MCF 10A (cell line): Measurements from ENCODE around the gene TMEM72. TPM values are rescaled to one million over a fixed set of nuclear protein-coding genes. Genes with fewer than 3 reads are reported as not detected.
"Not testable (repeated sequence)": the region's sequence is repeated elsewhere in the genome, so short reads cannot be mapped to it uniquely, and the experiment has no call there.

Source experiments
- BruUV-seq: library from RNA; stranded (reverse); fragments of 400-500 nt; replicated peaks from 2 replicates; lab custom pipeline; 2021; lab: Mats Ljungman, UMichigan
- CTCF ChIA-PET: fragments of 300-600 bp; sonication (Branson Sonifier 250); formaldehyde crosslinking; extraction: SDS; loops from one replicate; lab custom pipeline; 2021; ENCODE audit warnings: antibody characterized with exemption, inconsistent platforms; lab: Yijun Ruan, JAX
- POLR2A ChIA-PET: fragments of 300-600, 350-650 bp; sonication (Branson Sonifier 250); formaldehyde crosslinking; extraction: SDS; loops from one replicate; lab custom pipeline; 2020; ENCODE audit warnings: antibody characterized with exemption, inconsistent platforms; lab: Yijun Ruan, JAX
- DNase-seq: peaks from one replicate; pipeline ENCODE4 v3.0.0-alpha.2; 2018; ENCODE audit not compliant: unreplicated experiment
- H3K27ac Mint-ChIP-seq: one replicate; pipeline ENCODE4 v1.8.0; 2022; ENCODE audit warnings: mild to moderate bottlenecking, low read depth, mixed read lengths; ENCODE audit not compliant: unreplicated experiment
- H3K27me3 Mint-ChIP-seq: one replicate; pipeline ENCODE4 v1.8.0; 2022; ENCODE audit warnings: mixed read lengths; ENCODE audit not compliant: insufficient read depth, unreplicated experiment
- H3K36me3 Mint-ChIP-seq: one replicate; pipeline ENCODE4 v1.8.0; 2022; ENCODE audit warnings: mild to moderate bottlenecking, moderate library complexity, mixed read lengths; ENCODE audit not compliant: insufficient read depth, unreplicated experiment
- H3K4me1 Mint-ChIP-seq: one replicate; pipeline ENCODE4 v1.8.0; 2022; ENCODE audit warnings: mixed read lengths; ENCODE audit not compliant: insufficient read depth, unreplicated experiment
- H3K4me3 Mint-ChIP-seq: one replicate; pipeline ENCODE4 v1.8.0; 2022; ENCODE audit warnings: mild to moderate bottlenecking, moderate library complexity, mixed read lengths; ENCODE audit not compliant: unreplicated experiment
- H3K9me3 Mint-ChIP-seq: one replicate; pipeline ENCODE4 v1.8.0; 2022; ENCODE audit warnings: mixed read lengths; ENCODE audit not compliant: unreplicated experiment
- CTCF ChIP-seq: fragments of 200-600 bp; IDR thresholded peaks from one replicate; pipeline ENCODE4 v1.8.0; 2022; ENCODE audit warnings: antibody characterized with exemption, mild to moderate bottlenecking; ENCODE audit not compliant: unreplicated experiment
- intact Hi-C: fragments of 100-400 bp; cut with micrococcal nuclease; formaldehyde crosslinking; loops from 2 replicates; pipeline ENCODE4 v1.14.1; 2022
- total RNA-seq: library from RNA; stranded (reverse); gene quantifications from 2 replicates; pipeline ENCODE4 v1.2.3, GENCODE V29; 2022

Gene TMEM72
- total RNA-seq, 1 experiment from 2014 or later: not detected

DNA sequence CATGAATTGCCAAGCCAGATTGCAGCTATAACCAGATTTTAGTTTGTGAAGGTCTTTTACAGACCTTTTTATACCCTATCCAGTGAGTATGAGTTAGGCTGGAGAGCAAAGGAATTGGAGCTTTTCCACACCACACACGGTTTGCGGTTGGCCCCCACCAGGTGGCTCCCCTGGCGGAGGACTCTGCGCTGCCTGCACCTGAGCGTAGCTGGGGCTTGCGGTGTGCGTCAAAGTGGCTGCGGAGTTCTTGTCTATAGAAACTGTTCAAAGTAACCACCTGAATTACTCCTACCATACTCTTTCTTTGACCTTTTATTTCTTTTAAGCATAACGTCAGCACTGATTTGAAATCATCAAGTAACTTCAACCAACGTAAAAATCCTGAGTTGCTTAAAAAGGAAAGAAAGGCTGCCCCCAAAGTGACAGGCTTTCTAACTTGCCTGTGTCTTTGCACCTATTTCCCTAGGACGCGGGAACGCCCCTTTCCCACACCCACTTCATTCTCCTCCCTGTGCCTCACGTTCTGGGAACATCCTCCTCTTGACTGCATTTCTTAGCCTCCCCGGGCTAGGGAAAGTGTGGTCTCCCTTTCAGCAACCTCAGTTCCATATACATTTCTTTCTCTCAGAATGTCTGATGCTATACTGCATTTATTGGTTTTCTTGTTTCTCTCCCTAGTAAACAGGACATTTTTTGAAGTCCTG is 47.6 kb upstream of the TMEM72 start:
- ChIA-PET POLR2A (no interaction called here), CTCF (interaction anchor here (0.6 to 3.4 kb wide), 10 partner anchors 10 to 1193 kb away, joined by 3 to 15 read pairs (median 5); no protein-coding TSS in a partner anchor)
- no peaks in the 10 kb centered on the region for H3K4me1 Mint-ChIP-seq
- peak overlapping the region; percentile 70 for H3K4me3 Mint-ChIP-seq
- intact Hi-C loops: loop anchor here (2.0 kb wide), 1 partner anchor 557 kb away; no protein-coding TSS in a partner anchor
- no peak for DNase-seq
- peaks cover 13% of the 10 kb centered on the region for H3K27me3 Mint-ChIP-seq
- H3K27ac Mint-ChIP-seq: no peak overlapping the region
- no TSS peak for BruUV-seq
- H3K9me3 Mint-ChIP-seq: no peaks in the 10 kb centered on the region
- no peak for TF ChIP-seq CTCF
- no peaks in the 10 kb centered on the region for H3K36me3 Mint-ChIP-seq

- Mint-ChIP-seq H3K4me3 (peak overlapping the region; percentile 70), H3K9me3 (no peaks in the 10 kb centered on the region), H3K27me3 (peaks cover 18% of the 10 kb centered on the region), H3K4me1 (no peaks in the 10 kb centered on the region), H3K36me3 (no peaks in the 10 kb centered on the region), H3K27ac (no peak overlapping the region)
- DNase-seq: peak; percentile 17
- BruUV-seq: no TSS peak
- intact Hi-C loops: loop anchor here (2.0 kb wide), 1 partner anchor 557 kb away; no protein-coding TSS in a partner anchor
- no peak for TF ChIP-seq CTCF
- ChIA-PET POLR2A (no interaction called here), CTCF (interaction anchor here (0.6 to 3.4 kb wide), 20 partner anchors 8 to 1783 kb away, joined by 3 to 15 read pairs (median 3); no protein-coding TSS in a partner anchor)
These were observed 47.1 kb upstream of the TMEM72 start for GRCh38 chr10:44864051-44864450.

GRCh38 chr10:44864637-44865288 is 46.4 kb upstream of the TMEM72 start:
- BruUV-seq: no TSS peak
- Mint-ChIP-seq H3K4me3 (peak overlapping the region; percentile 70), H3K36me3 (no peaks in the 10 kb centered on the region), H3K27me3 (peaks cover 26% of the 10 kb centered on the region), H3K4me1 (no peaks in the 10 kb centered on the region), H3K9me3 (no peaks in the 10 kb centered on the region), H3K27ac (no peak overlapping the region)
- intact Hi-C loops: loop anchor here (1.0 to 2.0 kb wide), 2 partner anchors 558 to 1193 kb away; no protein-coding TSS in a partner anchor
- peak; percentile 76 for DNase-seq
- CTCF ChIA-PET: interaction anchor here (0.6 to 3.4 kb wide), 21 partner anchors 8 to 1784 kb away, joined by 3 to 15 read pairs (median 3); no protein-coding TSS in a partner anchor
- TF ChIP-seq CTCF: peak; percentile 88
- POLR2A ChIA-PET: no interaction called here

- H3K4me3 Mint-ChIP-seq: no peak overlapping the region
- no TSS peak for BruUV-seq
- intact Hi-C loops: loop anchor here (1.0 to 2.0 kb wide), 2 partner anchors 558 to 1194 kb away; no protein-coding TSS in a partner anchor
These were observed 45.9 kb upstream of the TMEM72 start for GRCh38 chr10:44865289-44865671.

DNA sequence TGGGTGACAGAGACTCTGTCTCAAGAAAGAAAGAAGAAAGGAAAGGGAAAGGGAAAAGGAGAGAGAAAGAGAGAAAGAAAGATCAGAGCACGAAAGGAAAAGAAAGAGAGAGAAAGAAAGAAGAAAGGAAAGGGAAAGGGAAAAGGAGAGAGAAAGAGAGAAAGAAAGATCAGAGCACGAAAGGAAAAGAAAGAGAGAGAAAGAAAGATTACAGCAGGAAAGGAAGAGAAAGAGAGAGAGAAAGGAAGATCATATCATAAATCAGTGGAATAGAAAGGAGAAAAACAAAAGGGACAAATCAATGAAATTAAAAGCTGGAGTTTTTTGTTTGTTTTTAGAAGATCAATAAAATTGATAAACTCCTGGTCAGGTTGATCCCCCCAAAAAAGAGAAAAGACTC is 44.8 kb upstream of the TMEM72 start:
- intact Hi-C loops, H3K4me3 Mint-ChIP-seq, H3K9me3 Mint-ChIP-seq, H3K27ac Mint-ChIP-seq, H3K36me3 Mint-ChIP-seq, BruUV-seq, DNase-seq, H3K4me1 Mint-ChIP-seq: not testable (repeated sequence)
- ChIA-PET POLR2A (interaction anchor here (0.7 kb wide), 1 partner anchor 231 kb away, joined by 3 read pairs; no protein-coding TSS in a partner anchor), CTCF (interaction anchor here (0.8 kb wide), 1 partner anchor 501 kb away, joined by 3 read pairs; no protein-coding TSS in a partner anchor)
- H3K27me3 Mint-ChIP-seq: peaks cover 32% of the 10 kb centered on the region

More at GRCh38 chr10:44865289-44865671, 45.9 kb upstream of the TMEM72 start:
- Mint-ChIP-seq H3K27ac (no peak overlapping the region), H3K36me3 (no peaks in the 10 kb centered on the region), H3K9me3 (no peaks in the 10 kb centered on the region), H3K27me3 (peaks cover 31% of the 10 kb centered on the region), H3K4me1 (no peaks in the 10 kb centered on the region)
- ChIA-PET CTCF (interaction anchor here (0.5 to 3.4 kb wide), 9 partner anchors 10 to 1253 kb away, joined by 3 to 15 read pairs (median 3); no protein-coding TSS in a partner anchor), POLR2A (no interaction called here)
- TF ChIP-seq CTCF: no peak
- DNase-seq: no peak
